C4-2B (cell line): ENCODE data around the gene CATSPER4.

Experiments used
- ZFX ChIP-seq: fragments of 450-650 bp; IDR thresholded peaks from 2 replicates; pipeline ENCODE4 v1.6.1; 2017
- TF ChIP-seq, protein P1 (sequence below): fragments of 450-650 bp; conservative IDR thresholded peaks from 2 replicates; pipeline ENCODE4 v1.5.1; 2017; ENCODE audit warnings: mild to moderate bottlenecking

DNA sequence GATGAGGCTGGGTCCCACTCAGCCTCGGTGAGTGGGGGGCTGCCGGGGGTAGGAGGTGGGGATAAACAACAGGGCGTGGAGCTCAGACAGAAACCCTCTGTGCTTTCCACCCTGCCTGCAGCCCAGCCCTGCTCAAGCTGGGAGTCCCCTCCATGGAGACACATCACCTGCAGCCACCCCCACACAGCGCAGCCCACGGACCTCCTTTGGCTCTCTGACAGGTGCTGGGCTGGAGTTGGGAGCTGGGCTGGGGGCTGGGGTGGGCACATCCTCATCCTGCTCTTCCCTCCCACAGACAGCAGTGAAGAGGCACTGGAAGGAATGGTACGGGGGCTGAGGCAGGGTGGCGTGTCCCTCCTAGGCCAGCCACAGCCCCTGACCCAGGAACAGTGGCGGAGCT lies 1.9 kb upstream of the CATSPER4 start:
- TF ChIP-seq, protein P1, sequence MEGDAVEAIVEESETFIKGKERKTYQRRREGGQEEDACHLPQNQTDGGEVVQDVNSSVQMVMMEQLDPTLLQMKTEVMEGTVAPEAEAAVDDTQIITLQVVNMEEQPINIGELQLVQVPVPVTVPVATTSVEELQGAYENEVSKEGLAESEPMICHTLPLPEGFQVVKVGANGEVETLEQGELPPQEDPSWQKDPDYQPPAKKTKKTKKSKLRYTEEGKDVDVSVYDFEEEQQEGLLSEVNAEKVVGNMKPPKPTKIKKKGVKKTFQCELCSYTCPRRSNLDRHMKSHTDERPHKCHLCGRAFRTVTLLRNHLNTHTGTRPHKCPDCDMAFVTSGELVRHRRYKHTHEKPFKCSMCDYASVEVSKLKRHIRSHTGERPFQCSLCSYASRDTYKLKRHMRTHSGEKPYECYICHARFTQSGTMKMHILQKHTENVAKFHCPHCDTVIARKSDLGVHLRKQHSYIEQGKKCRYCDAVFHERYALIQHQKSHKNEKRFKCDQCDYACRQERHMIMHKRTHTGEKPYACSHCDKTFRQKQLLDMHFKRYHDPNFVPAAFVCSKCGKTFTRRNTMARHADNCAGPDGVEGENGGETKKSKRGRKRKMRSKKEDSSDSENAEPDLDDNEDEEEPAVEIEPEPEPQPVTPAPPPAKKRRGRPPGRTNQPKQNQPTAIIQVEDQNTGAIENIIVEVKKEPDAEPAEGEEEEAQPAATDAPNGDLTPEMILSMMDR = no peak
- TF ChIP-seq ZFX = no peak
